ENCODE data around the gene FAM169A. TPM values are rescaled to one million over a fixed set of nuclear protein-coding genes. Genes with fewer than 3 reads are reported as not detected.

The FAM169A gene
- total and polyA plus RNA-seq, 2 of the 4 experiments (the other 2 are of a cell fraction): under 0.01 TPM; not detected in 1

GRCh38 chr5:74848553-74849025, 17.6 kb downstream of the FAM169A start:
- Histone ChIP-seq H3K23ac (ENCODE audit: low read depth, low read length) (no peak overlapping the region), H2BK15ac (ENCODE audit: low read depth, low read length) (no peak overlapping the region), H4K8ac (ENCODE audit: low read depth in 2 of 2, low read length in 2 of 2) (no peak overlapping the region), H3K4me2 (ENCODE audit: low read depth, low read length) (no peak overlapping the region), H2BK20ac (ENCODE audit: low read depth, low read length) (no peak overlapping the region), H3K36me3 (ENCODE audit: control insufficient read depth, insufficient read depth, low read length) (no peaks in the 10 kb centered on the region), H3K56ac (ENCODE audit: extremely low read depth, insufficient read depth, low read length) (no peak overlapping the region), H2AK5ac (ENCODE audit: low read depth, low read length) (no peak overlapping the region), H3K27me3 (ENCODE audit: control insufficient read depth, insufficient read depth, low read length) (no peaks in the 10 kb centered on the region), H3K79me1 (ENCODE audit: low read depth in 1 of 2, low read length in 2 of 2) (no peaks in the 10 kb centered on the region), H4K91ac (ENCODE audit: insufficient read depth, low read depth, low read length) (no peak overlapping the region), H3K27ac (ENCODE audit: insufficient read depth, low read length) (no peak overlapping the region), H2AK9ac (replicated peaks; ENCODE audit: low read depth, low read length, poor library complexity) (no peak overlapping the region), H3K18ac (ENCODE audit: low read depth, low read length) (no peak overlapping the region), H3K9me3 (ENCODE audit: control insufficient read depth, insufficient read depth, low read length) (no peaks in the 10 kb centered on the region), H3K4ac (ENCODE audit: low read depth, low read length) (no peak overlapping the region), H3K4me3 (ENCODE audit: insufficient read depth, low read depth, low read length) (no peak overlapping the region), H2BK5ac (ENCODE audit: low read depth, low read length, poor library complexity, severe bottlenecking) (no peak overlapping the region), H3K9ac (ENCODE audit: low read depth, low read length) (no peak overlapping the region), H4K20me1 (ENCODE audit: insufficient read depth, low read length) (no peaks in the 10 kb centered on the region), H2AFZ (replicated peaks; ENCODE audit: low read length, poor library complexity) (no peak overlapping the region), H3K9me1 (ENCODE audit: insufficient read depth, low read length) (no peaks in the 10 kb centered on the region), H2BK120ac (ENCODE audit: low read depth, low read length) (no peak overlapping the region), H3K14ac (replicated peaks; ENCODE audit: low read depth, low read length) (no peak overlapping the region), H4K5ac (ENCODE audit: low read depth, low read length) (no peak overlapping the region), H3K4me1 (ENCODE audit: control insufficient read depth, insufficient read depth, low read length) (no peaks in the 10 kb centered on the region)
- CTCF ChIA-PET: no interaction called here
- BruUV-seq (replicated peaks): no TSS peak
- DNase-seq: no peak
- no peak for ATAC-seq (ENCODE audit: low read depth)
- TF ChIP-seq MAZ (IDR thresholded peaks at IDR 0.05; ENCODE audit: borderline replicate concordance, low read depth, low read length) (no peak), SMC3 (IDR thresholded peaks at IDR 0.05; ENCODE audit: low read depth, low read length) (no peak), CTCF (conservative IDR thresholded peaks at IDR 0.05; ENCODE audit: low read depth, low read length) (no peak)
- no CpG with 5 or more reads among the region's 3 CpGs for WGBS, 2 experiments (ENCODE audit: extremely low coverage in 2 of 2, insufficient read length in 1 of 2)
- in situ Hi-C loops (cut with MboI; ENCODE audit: low sequenced_read_pairs): no loop called here
- POLR2A ChIA-PET (ENCODE audit: unreplicated experiment): no interaction called here
- dilution Hi-C loops (cut with HindIII; ENCODE audit: low sequenced_read_pairs, unreplicated experiment): no loop called here
- intact Hi-C loops (cut with micrococcal nuclease): no loop called here
